PC-3 (cell line): Measurements from ENCODE around the gene CCAR1. TPM values are rescaled to one million over a fixed set of nuclear protein-coding genes. Genes with fewer than 3 reads are reported as not detected.
"Not testable (repeated sequence)": the region's sequence is repeated elsewhere in the genome, so short reads cannot be mapped to it uniquely, and the experiment has no call there.

ENCODE experiments used
- ATAC-seq: fragments of 200-7000 bp; cut with Tn5 transposase; 2 replicates; pipeline ENCODE4 v1.9.1; 2020; ENCODE audit warnings: mild to moderate bottlenecking, moderate library complexity
- BruUV-seq: library from RNA; stranded (reverse); fragments of 400-500 nt; replicated peaks from 2 replicates; lab custom pipeline; 2021; lab: Mats Ljungman, UMichigan
- CTCF ChIA-PET: fragments of 300-600 bp; sonication (Branson Sonifier 250); formaldehyde crosslinking; loops from one replicate; lab custom pipeline; 2022; ENCODE audit warnings: antibody characterized with exemption; lab: Charles Lee
- POLR2A ChIA-PET: fragments of 300-600 bp; sonication (Branson Sonifier 250); formaldehyde crosslinking; loops from one replicate; lab custom pipeline; 2022; ENCODE audit warnings: antibody characterized with exemption; ENCODE audit not compliant: unreplicated experiment; lab: Charles Lee
- DNase-seq: peaks from one replicate; pipeline ENCODE4 v3.0.0-alpha.2; 2015
- H2AFZ ChIP-seq: fragments of 300-600 bp; sonication (generic); 2 replicates; pipeline ENCODE4 v1.6.0; 2016; ENCODE audit warnings: antibody characterized with exemption, low read length
- H3F3A ChIP-seq: fragments of 300-600 bp; sonication (generic); one replicate; pipeline ENCODE4 v1.6.0; 2017; ENCODE audit warnings: antibody characterized with exemption, low read length, control low read depth, mild to moderate bottlenecking; ENCODE audit not compliant: unreplicated experiment
- H3K27ac ChIP-seq: fragments of 300-600 bp; sonication (generic); 2 replicates; pipeline ENCODE4 v1.5.1; 2016; ENCODE audit warnings: mild to moderate bottlenecking, low read length
- H3K27me3 ChIP-seq: fragments of 300-600 bp; sonication (generic); 2 replicates; pipeline ENCODE4 v1.6.1; 2016; ENCODE audit warnings: low read length, mixed read lengths
- H3K36me3 ChIP-seq: fragments of 300-600 bp; sonication (generic); 2 replicates; pipeline ENCODE4 v1.6.1; 2016; ENCODE audit warnings: low read depth, mixed run types, low read length, mixed read lengths
- H3K4me1 ChIP-seq: fragments of 300-600 bp; sonication (generic); 2 replicates; pipeline ENCODE4 v1.5.1; 2016; ENCODE audit warnings: low read length; ENCODE audit not compliant: insufficient read depth
- H3K4me2 ChIP-seq: fragments of 300-600 bp; sonication (generic); 2 replicates; pipeline ENCODE4 v1.6.0; 2016; ENCODE audit warnings: low read length
- H3K4me3 ChIP-seq: fragments of 300-600 bp; sonication (generic); 2 replicates; pipeline ENCODE4 v1.5.1; 2016; ENCODE audit warnings: mild to moderate bottlenecking, low read length, mixed read lengths
- H3K79me2 ChIP-seq: fragments of 300-600 bp; sonication (generic); 2 replicates; pipeline ENCODE4 v1.6.1; 2017; ENCODE audit warnings: low read length, mixed read lengths
- H3K9ac ChIP-seq: fragments of 300-600 bp; sonication (generic); 2 replicates; pipeline ENCODE4 v1.6.0; 2016; ENCODE audit warnings: mild to moderate bottlenecking, low read length
- H3K9me2 ChIP-seq: fragments of 300-600 bp; sonication (generic); replicated peaks from 2 replicates; pipeline ENCODE4 v1.6.1; 2016; ENCODE audit warnings: mixed run types, low read length, mixed read lengths
- H3K9me3 ChIP-seq: fragments of 300-600 bp; sonication (generic); 2 replicates; pipeline ENCODE4 v1.6.1; 2016; ENCODE audit warnings: low read length, mixed read lengths
- H4K20me1 ChIP-seq: fragments of 300-600 bp; sonication (generic); 2 replicates; pipeline ENCODE4 v1.6.1; 2016; ENCODE audit warnings: low read length, mixed read lengths
- CTCF ChIP-seq: fragments of 300-600 bp; sonication (generic); conservative IDR thresholded peaks from 2 replicates; pipeline ENCODE4 v1.5.1; 2017; ENCODE audit warnings: antibody characterized with exemption, low read depth, mild to moderate bottlenecking, low read length
- EZH2 ChIP-seq: fragments of 300-600 bp; sonication (generic); IDR thresholded peaks from one replicate; pipeline ENCODE4 v1.6.1; 2017; ENCODE audit warnings: antibody characterized with exemption, mild to moderate bottlenecking, low read length; ENCODE audit not compliant: unreplicated experiment
- EZH2phosphoT487 ChIP-seq: fragments of 300-600 bp; sonication (generic); IDR thresholded peaks from 2 replicates; pipeline ENCODE4 v1.6.1; 2018; ENCODE audit warnings: mild to moderate bottlenecking, antibody characterized with exemption, low read length, borderline replicate concordance
- intact Hi-C: fragments of 100-400 bp; cut with micrococcal nuclease; formaldehyde crosslinking; loops from 2 replicates; pipeline ENCODE4 v1.9.0; 2023
- total RNA-seq: library from RNA; depleted of rRNA; stranded (reverse); fragments of >200 nt; gene quantifications from 2 replicates; pipeline ENCODE4 v1.2.3, GENCODE V29; 2014

Gene CCAR1
- total RNA-seq, 1 experiment from 2014 or later, result 92.1 TPM

GRCh38 chr10:68759223-68759863 is 38.3 kb downstream of the CCAR1 start:
- POLR2A ChIA-PET, result no interaction called here
- Histone ChIP-seq H3K4me2 (no peak overlapping the region), H3K36me3 (peaks cover 73% of the 10 kb centered on the region), H4K20me1 (no peaks in the 10 kb centered on the region), H3K4me3 (no peak overlapping the region), H3F3A (no peaks in the 10 kb centered on the region), H3K9ac (no peak overlapping the region), H3K9me3 (no peaks in the 10 kb centered on the region), H3K79me2 (no peaks in the 10 kb centered on the region), H3K27me3 (no peaks in the 10 kb centered on the region), H3K9me2 (no peaks in the 10 kb centered on the region), H3K27ac (no peak overlapping the region), H2AFZ (no peak overlapping the region), H3K4me1 (no peaks in the 10 kb centered on the region)
- intact Hi-C loops, result no loop called here
- no peak for TF ChIP-seq EZH2
- TF ChIP-seq CTCF, result no peak
- TF ChIP-seq EZH2phosphoT487, result no peak
- no TSS peak for BruUV-seq
- ATAC-seq, result no peak
- CTCF ChIA-PET, result no interaction called here
- DNase-seq, result no peak

- Histone ChIP-seq H3K4me1 (no peaks in the 10 kb centered on the region), H3K27me3 (no peaks in the 10 kb centered on the region), H3K27ac (no peak overlapping the region), H3F3A (no peaks in the 10 kb centered on the region), H3K9me2 (no peaks in the 10 kb centered on the region), H3K9ac (no peak overlapping the region), H3K36me3 (peaks cover 73% of the 10 kb centered on the region), H3K79me2 (no peaks in the 10 kb centered on the region), H3K4me2 (no peak overlapping the region), H3K4me3 (no peak overlapping the region), H2AFZ (no peak overlapping the region), H4K20me1 (no peaks in the 10 kb centered on the region), H3K9me3 (no peaks in the 10 kb centered on the region)
- ATAC-seq (no peak), DNase-seq (no peak)
- CTCF ChIA-PET, result no interaction called here
- POLR2A ChIA-PET, result no interaction called here
- intact Hi-C loops, result no loop called here
- TF ChIP-seq CTCF, result no peak
- no peak for TF ChIP-seq EZH2
- TF ChIP-seq EZH2phosphoT487, result no peak
- BruUV-seq, result no TSS peak
These were observed 38.9 kb downstream of the CCAR1 start for GRCh38 chr10:68759967-68760366.

GRCh38 chr10:68767407-68767806 is 46.4 kb downstream of the CCAR1 start:
- H3K9me2 ChIP-seq, H2AFZ ChIP-seq, H3K4me2 ChIP-seq, H4K20me1 ChIP-seq, H3K79me2 ChIP-seq, DNase-seq, ATAC-seq, H3K9ac ChIP-seq, H3K27ac ChIP-seq, H3K27me3 ChIP-seq, H3K9me3 ChIP-seq, BruUV-seq, H3F3A ChIP-seq, CTCF ChIA-PET, H3K4me1 ChIP-seq, H3K4me3 ChIP-seq, intact Hi-C loops, POLR2A ChIA-PET: not testable (repeated sequence)
- H3K36me3 ChIP-seq, result peaks cover 76% of the 10 kb centered on the region
